Astrocyte (in vitro differentiated cells and primary cell): ENCODE data around the gene ALK. TPM values are rescaled to one million over a fixed set of nuclear protein-coding genes. Genes with fewer than 3 reads are reported as not detected.

ENCODE experiments used
- DNase-seq: peaks from one replicate; pipeline ENCODE4 v3.0.0-alpha.2; 2010; ENCODE audit warnings: low read depth
- FAIRE-seq: peaks from 2 replicates; lab custom pipeline; 2011; peaks lifted over from hg19 to GRCh38; lab: Jason Lieb, UNC
- H2AFZ ChIP-seq: 2 replicates; pipeline ENCODE4 v1.6.0; 2012; ENCODE audit warnings: low read depth, low read length, inconsistent platforms
- H3K27ac ChIP-seq: 2 replicates; pipeline ENCODE4 v1.5.1; 2011; ENCODE audit warnings: low read depth, low read length, inconsistent platforms
- H3K27me3 ChIP-seq: 2 replicates; pipeline ENCODE4 v1.6.0; 2011; ENCODE audit warnings: low read length, inconsistent platforms; ENCODE audit not compliant: insufficient read depth
- H3K36me3 ChIP-seq: 2 replicates; pipeline ENCODE4 v1.5.1; 2011; ENCODE audit warnings: low read length, inconsistent platforms; ENCODE audit not compliant: insufficient read depth
- H3K4me1 ChIP-seq: 2 replicates; pipeline ENCODE4 v1.5.1; 2011; ENCODE audit warnings: low read length, inconsistent platforms; ENCODE audit not compliant: insufficient read depth
- H3K4me2 ChIP-seq: 2 replicates; pipeline ENCODE4 v1.6.0; 2012; ENCODE audit warnings: low read length, inconsistent platforms
- H3K4me3 ChIP-seq: 2 replicates; pipeline ENCODE4 v1.5.1; 2011; ENCODE audit warnings: low read depth, mild to moderate bottlenecking, low read length, inconsistent platforms; ENCODE audit not compliant: insufficient read depth
- H3K79me2 ChIP-seq: 2 replicates; pipeline ENCODE4 v1.6.0; 2012; ENCODE audit warnings: mild to moderate bottlenecking, low read length, inconsistent platforms; ENCODE audit not compliant: insufficient read depth
- H3K9ac ChIP-seq: 2 replicates; pipeline ENCODE4 v1.6.0; 2012; ENCODE audit warnings: mild to moderate bottlenecking, low read length, inconsistent platforms
- H3K9me3 ChIP-seq: 2 replicates; pipeline ENCODE4 v1.5.1; 2012; ENCODE audit warnings: low read depth, mild to moderate bottlenecking, low read length, inconsistent platforms; ENCODE audit not compliant: insufficient read depth
- H4K20me1 ChIP-seq: 2 replicates; pipeline ENCODE4 v1.6.0; 2012; ENCODE audit warnings: low read length, inconsistent platforms; ENCODE audit not compliant: insufficient read depth
- H3K27ac Mint-ChIP-seq: one replicate; pipeline ENCODE4 v1.8.0; 2021; ENCODE audit warnings: mild to moderate bottlenecking, mixed read lengths; ENCODE audit not compliant: unreplicated experiment
- H3K27me3 Mint-ChIP-seq: one replicate; pipeline ENCODE4 v1.8.0; 2021; ENCODE audit warnings: low read depth, mixed read lengths; ENCODE audit not compliant: unreplicated experiment
- H3K36me3 Mint-ChIP-seq: one replicate; pipeline ENCODE4 v1.8.0; 2021; ENCODE audit warnings: low read depth, mixed read lengths; ENCODE audit not compliant: unreplicated experiment
- H3K4me1 Mint-ChIP-seq: one replicate; pipeline ENCODE4 v1.8.0; 2021; ENCODE audit warnings: low read depth, mixed read lengths; ENCODE audit not compliant: unreplicated experiment
- H3K4me3 Mint-ChIP-seq: one replicate; pipeline ENCODE4 v1.8.0; 2021; ENCODE audit warnings: mild to moderate bottlenecking, moderate library complexity, mixed read lengths; ENCODE audit not compliant: unreplicated experiment
- H3K9me3 Mint-ChIP-seq: one replicate; pipeline ENCODE4 v1.8.0; 2021; ENCODE audit warnings: mild to moderate bottlenecking, mixed read lengths; ENCODE audit not compliant: unreplicated experiment
- CTCF ChIP-seq: IDR thresholded peaks from 2 replicates; pipeline ENCODE4 v1.5.1; 2011; ENCODE audit warnings: low read depth, mild to moderate bottlenecking, inconsistent platforms, low read length, moderate library complexity; ENCODE audit not compliant: insufficient read depth
- EZH2 ChIP-seq: IDR thresholded peaks from 2 replicates; pipeline ENCODE4 v1.6.1; 2012; ENCODE audit warnings: mild to moderate bottlenecking, low read length, inconsistent platforms; ENCODE audit not compliant: insufficient read depth
- total RNA-seq: library from RNA; stranded (reverse); gene quantifications from 2 replicates; pipeline ENCODE4 v1.2.1, GENCODE V29; 2021

The ALK gene
- total RNA-seq, 1 donor from 2014 or later: 0.16 TPM

- no peaks in the 10 kb centered on the region for H3K4me1 ChIP-seq
- no peak overlapping the region for H2AFZ ChIP-seq
- no peak overlapping the region for H3K27ac Mint-ChIP-seq
- H3K9me3 Mint-ChIP-seq: peaks cover 4% of the 10 kb centered on the region
- peaks cover 16% of the 10 kb centered on the region for H3K27me3 ChIP-seq
- H3K36me3 Mint-ChIP-seq: no peaks in the 10 kb centered on the region
- H4K20me1 ChIP-seq: no peaks in the 10 kb centered on the region
- no peak for DNase-seq
- no peaks in the 10 kb centered on the region for H3K36me3 ChIP-seq
- TF ChIP-seq EZH2 (no peak), CTCF (no peak)
- no peak overlapping the region for H3K4me2 ChIP-seq
- H3K79me2 ChIP-seq: no peaks in the 10 kb centered on the region
- no peak for FAIRE-seq
- H3K4me3 Mint-ChIP-seq: no peak overlapping the region
- H3K4me3 ChIP-seq: no peak overlapping the region
- peaks cover 65% of the 10 kb centered on the region for H3K27me3 Mint-ChIP-seq
- H3K9ac ChIP-seq: no peak overlapping the region
- no peaks in the 10 kb centered on the region for H3K4me1 Mint-ChIP-seq
- H3K27ac ChIP-seq: no peak overlapping the region
- no peaks in the 10 kb centered on the region for H3K9me3 ChIP-seq
These were observed 685.3 kb downstream of the ALK start for GRCh38 chr2:29236074-29236473.

GRCh38 chr2:29235411-29235810, 686.0 kb downstream of the ALK start:
- H3K27me3 Mint-ChIP-seq: peaks cover 61% of the 10 kb centered on the region
- no peak overlapping the region for H3K4me3 Mint-ChIP-seq
- TF ChIP-seq CTCF: no peak
- no peak for TF ChIP-seq EZH2
- H2AFZ ChIP-seq: no peak overlapping the region
- no peaks in the 10 kb centered on the region for H4K20me1 ChIP-seq
- H3K79me2 ChIP-seq: no peaks in the 10 kb centered on the region
- H3K4me1 ChIP-seq: no peaks in the 10 kb centered on the region
- H3K4me1 Mint-ChIP-seq: no peaks in the 10 kb centered on the region
- no peak for FAIRE-seq
- no peak overlapping the region for H3K4me2 ChIP-seq
- H3K27ac ChIP-seq: no peak overlapping the region
- no peak overlapping the region for H3K27ac Mint-ChIP-seq
- no peaks in the 10 kb centered on the region for H3K36me3 Mint-ChIP-seq
- H3K36me3 ChIP-seq: no peaks in the 10 kb centered on the region
- no peaks in the 10 kb centered on the region for H3K9me3 ChIP-seq
- H3K9ac ChIP-seq: no peak overlapping the region
- H3K27me3 ChIP-seq: peaks cover 16% of the 10 kb centered on the region
- no peak overlapping the region for H3K4me3 ChIP-seq
- H3K9me3 Mint-ChIP-seq: peaks cover 4% of the 10 kb centered on the region
- DNase-seq: no peak

GRCh38 chr2:29233428-29233827, 688.0 kb downstream of the ALK start:
- Histone ChIP-seq H3K27ac (no peak overlapping the region), H3K79me2 (no peaks in the 10 kb centered on the region), H4K20me1 (no peaks in the 10 kb centered on the region), H3K36me3 (no peaks in the 10 kb centered on the region), H3K9ac (no peak overlapping the region), H3K4me1 (peaks cover under 1% of the 10 kb centered on the region), H2AFZ (no peak overlapping the region), H3K4me3 (no peak overlapping the region), H3K9me3 (no peaks in the 10 kb centered on the region), H3K4me2 (no peak overlapping the region), H3K27me3 (peaks cover 16% of the 10 kb centered on the region)
- TF ChIP-seq EZH2: no peak
- TF ChIP-seq CTCF: no peak
- FAIRE-seq (no peak), DNase-seq (no peak)
- Mint-ChIP-seq H3K4me3 (no peak overlapping the region), H3K4me1 (peaks cover 6% of the 10 kb centered on the region), H3K9me3 (peaks cover 4% of the 10 kb centered on the region), H3K27ac (no peak overlapping the region), H3K27me3 (peaks cover 56% of the 10 kb centered on the region), H3K36me3 (no peaks in the 10 kb centered on the region)
